H9 (cell line): ENCODE measurements around the gene BTN2A1. TPM values are rescaled to one million over a fixed set of nuclear protein-coding genes. Genes with fewer than 3 reads are reported as not detected.
A peak's percentile ranks its signal among the peaks of the same experiment; 100 is the strongest.

ENCODE experiments used
- DNase-seq: peaks from one replicate; pipeline ENCODE4 v3.0.0-alpha.2; 2017
- H2AFZ ChIP-seq: one replicate; pipeline ENCODE4 v1.6.1; 2013; ENCODE audit warnings: mild to moderate bottlenecking, low read length, control low read depth, moderate library complexity
- H2AK5ac ChIP-seq: 2 replicates; pipeline ENCODE4 v1.6.1; 2013; ENCODE audit warnings: low read length, control low read depth, mixed read lengths; ENCODE audit not compliant: insufficient read length
- H2BK120ac ChIP-seq: one replicate; pipeline ENCODE4 v1.6.1; 2013; ENCODE audit warnings: low read depth, mild to moderate bottlenecking, low read length, control low read depth, inconsistent platforms; ENCODE audit not compliant: poor library complexity, severe bottlenecking
- H2BK12ac ChIP-seq: 2 replicates; pipeline ENCODE4 v1.6.1; 2013; ENCODE audit warnings: low read length, control low read depth, mixed read lengths, low read depth; ENCODE audit not compliant: insufficient read length
- H2BK15ac ChIP-seq: 2 replicates; pipeline ENCODE4 v1.6.1; 2013; ENCODE audit warnings: low read depth, low read length, control low read depth
- H2BK20ac ChIP-seq: one replicate; pipeline ENCODE4 v1.6.1; 2013; ENCODE audit warnings: low read depth, mild to moderate bottlenecking, low read length, control low read depth, inconsistent platforms; ENCODE audit not compliant: poor library complexity, severe bottlenecking
- H2BK5ac ChIP-seq: 2 replicates; pipeline ENCODE4 v1.6.1; 2013; ENCODE audit warnings: low read length, control low read depth, mixed read lengths; ENCODE audit not compliant: insufficient read length
- H3K14ac ChIP-seq: 2 replicates; pipeline ENCODE4 v1.6.1; 2013; ENCODE audit warnings: low read length, control low read depth; ENCODE audit not compliant: insufficient read depth
- H3K18ac ChIP-seq: 2 replicates; pipeline ENCODE4 v1.6.1; 2013; ENCODE audit warnings: low read depth, mild to moderate bottlenecking, mixed read lengths, low read length, control low read depth; ENCODE audit not compliant: insufficient read length
- H3K23ac ChIP-seq: 2 replicates; pipeline ENCODE4 v1.6.1; 2013; ENCODE audit warnings: low read length, control low read depth, mixed read lengths, low read depth; ENCODE audit not compliant: insufficient read length
- H3K23me2 ChIP-seq: 2 replicates; pipeline ENCODE4 v1.6.1; 2013; ENCODE audit warnings: low read depth, mild to moderate bottlenecking, mixed read lengths, low read length, control low read depth; ENCODE audit not compliant: insufficient read length, poor library complexity, severe bottlenecking
- H3K27ac ChIP-seq: 2 replicates; pipeline ENCODE4 v1.5.1; 2013; ENCODE audit warnings: low read length, control low read depth, mixed read lengths, low read depth; ENCODE audit not compliant: insufficient read length
- H3K27me3 ChIP-seq: 2 replicates; pipeline ENCODE4 v1.6.1; 2013; ENCODE audit warnings: low read length, control low read depth, inconsistent platforms; ENCODE audit not compliant: insufficient read depth
- H3K4ac ChIP-seq: 2 replicates; pipeline ENCODE4 v1.6.1; 2013; ENCODE audit warnings: low read depth, mild to moderate bottlenecking, control low read depth, inconsistent platforms, low read length, moderate library complexity
- H3K4me1 ChIP-seq: 2 replicates; pipeline ENCODE4 v1.6.1; 2013; ENCODE audit warnings: low read length, control low read depth, inconsistent platforms; ENCODE audit not compliant: insufficient read depth
- H3K4me2 ChIP-seq: 2 replicates; pipeline ENCODE4 v1.6.1; 2013; ENCODE audit warnings: low read length, control low read depth, mixed read lengths; ENCODE audit not compliant: insufficient read length, insufficient read depth
- H3K56ac ChIP-seq: 2 replicates; pipeline ENCODE4 v1.6.1; 2013; ENCODE audit warnings: low read depth, mild to moderate bottlenecking, mixed read lengths, low read length, control low read depth; ENCODE audit not compliant: insufficient read length
- H3K79me1 ChIP-seq: 2 replicates; pipeline ENCODE4 v1.6.1; 2013; ENCODE audit warnings: low read depth, mild to moderate bottlenecking, moderate library complexity, low read length, control low read depth, inconsistent platforms; ENCODE audit not compliant: insufficient read depth, poor library complexity, severe bottlenecking
- H3K79me2 ChIP-seq: 2 replicates; pipeline ENCODE4 v1.6.1; 2013; ENCODE audit warnings: low read length, control low read depth, inconsistent platforms; ENCODE audit not compliant: insufficient read depth
- H3K9ac ChIP-seq: 2 replicates; pipeline ENCODE4 v1.6.1; 2013; ENCODE audit warnings: low read length, control low read depth, mixed read lengths; ENCODE audit not compliant: insufficient read length; ENCODE audit errors: extremely low read depth
- H3K9me3 ChIP-seq: one replicate; pipeline ENCODE4 v1.6.1; 2013; ENCODE audit warnings: low read depth, low read length, inconsistent platforms; ENCODE audit not compliant: control insufficient read depth
- H3T11ph ChIP-seq: one replicate; pipeline ENCODE4 v1.6.1; 2013; ENCODE audit warnings: mild to moderate bottlenecking, low read length, control low read depth, inconsistent platforms
- H4K20me1 ChIP-seq: one replicate; pipeline ENCODE4 v1.6.1; 2013; ENCODE audit not compliant: control insufficient read depth, insufficient read length, insufficient read depth
- H4K5ac ChIP-seq: 2 replicates; pipeline ENCODE4 v1.6.1; 2013; ENCODE audit warnings: low read depth, mild to moderate bottlenecking, mixed read lengths, low read length, control low read depth; ENCODE audit not compliant: insufficient read length
- H4K8ac ChIP-seq: replicated peaks from 2 replicates; pipeline ENCODE4 v1.6.1; 2013; ENCODE audit warnings: low read length, control low read depth, mixed read lengths, low read depth; ENCODE audit not compliant: insufficient read length
- H4K91ac ChIP-seq: 2 replicates; pipeline ENCODE4 v1.6.1; 2013; ENCODE audit warnings: low read depth, mild to moderate bottlenecking, moderate library complexity, mixed read lengths, low read length, control low read depth; ENCODE audit not compliant: insufficient read length
- H3K27ac Mint-ChIP-seq, 3 experiments: 2 replicates in 2 of 3; 3 replicates in 1 of 3; pipeline ENCODE4 v1.8.0; 2020 to 2021; ENCODE audit warnings: mixed read lengths in 3 of 3, mild to moderate bottlenecking in 1 of 3, moderate library complexity in 1 of 3
- H3K27me3 Mint-ChIP-seq: 2 replicates; pipeline ENCODE4 v1.8.0; 2021; ENCODE audit warnings: low read depth, mild to moderate bottlenecking, moderate library complexity, mixed read lengths
- H3K36me3 Mint-ChIP-seq, 3 experiments: 2 replicates in 2 of 3; 3 replicates in 1 of 3; pipeline ENCODE4 v1.8.0; 2020 to 2021; ENCODE audit warnings: low read depth in 3 of 3, mixed read lengths in 3 of 3; ENCODE audit not compliant: insufficient read depth in 1 of 3
- H3K4me1 Mint-ChIP-seq, 2 experiments: 2 replicates each; pipeline ENCODE4 v1.8.0; 2020; ENCODE audit warnings: mixed read lengths in 2 of 2
- H3K4me3 Mint-ChIP-seq, 2 experiments: 2 replicates in 1 of 2; 3 replicates in 1 of 2; pipeline ENCODE4 v1.8.0; 2020 to 2021; ENCODE audit warnings: mild to moderate bottlenecking in 2 of 2, mixed read lengths in 2 of 2, moderate library complexity in 1 of 2
- H3K9me3 Mint-ChIP-seq, 2 experiments: 2 replicates in 1 of 2; 3 replicates in 1 of 2; pipeline ENCODE4 v1.8.0; 2020; ENCODE audit warnings: mild to moderate bottlenecking in 2 of 2, mixed read lengths in 2 of 2, moderate library complexity in 1 of 2
- CTCF ChIP-seq: fragments of 200-600 bp; sonication (generic); conservative IDR thresholded peaks from 3 replicates; pipeline ENCODE4 v1.8.0; 2021; ENCODE audit warnings: antibody characterized with exemption, mild to moderate bottlenecking
- WGBS: extraction: QIAGEN DNeasy Blood & Tissue Kit; methylation state at CpG from one replicate; pipeline ENCODE4 v1.1.7; 2013; ENCODE audit warnings: missing lambda C conversion rate, low lambda C conversion rate, mixed read lengths; ENCODE audit not compliant: insufficient read length; ENCODE audit errors: extremely low coverage; 5-methylcytosine and 5-hydroxymethylcytosine counted together
- total RNA-seq: library from RNA; stranded (reverse); gene quantifications from 2 replicates; pipeline ENCODE4 v1.2.1, GENCODE V29; 2021

BTN2A1 gene
- total RNA-seq, 1 experiment from 2014 or later, result 18.4 TPM

GRCh38 chr6:26500102-26500501, 42.3 kb downstream of the BTN2A1 start, which contains the start of gene BTN1A1:
Gene BTN1A1 (plus strand): TSS chr6:26500303. CDS start chr6:26501287, 984 bp downstream.
- H4K5ac ChIP-seq, result no peak within 1 kb of the TSS
- H2BK15ac ChIP-seq, result no peak within 1 kb of the TSS
- H2BK5ac ChIP-seq, result no peak within 1 kb of the TSS
- peak; percentile 55 for DNase-seq
- Mint-ChIP-seq H3K4me3 (peak within 1 kb of the TSS; percentile 64 to 80), H3K27me3 (peaks cover 55% of the 10 kb centered on the region), H3K9me3 (no peaks in the 10 kb centered on the region; a peak in 2 of 5 replicates), H3K4me1 (peaks cover 21 to 24% of the 10 kb centered on the region in 2 experiments), H3K36me3 (no peaks in the 10 kb centered on the region), H3K27ac (no peak within 1 kb of the TSS; a peak in 1 of 7 replicates)
- H2BK120ac ChIP-seq, result no peak within 1 kb of the TSS
- no peak within 1 kb of the TSS for H2AFZ ChIP-seq
- peaks cover 2% of the 10 kb centered on the region; the same call in 1 of the 2 replicates for H3K4me1 ChIP-seq
- WGBS, result no CpG with 5 or more reads among the region's 2 CpGs
- no peak within 1 kb of the TSS for H2AK5ac ChIP-seq
- peaks cover 8% of the 10 kb centered on the region for H3K23me2 ChIP-seq
- no peak within 1 kb of the TSS for H2BK12ac ChIP-seq
- H3K4ac ChIP-seq, result no peak within 1 kb of the TSS
- peaks cover 20% of the 10 kb centered on the region for H3K27me3 ChIP-seq
- TF ChIP-seq CTCF, result 0 out of 3 replicates have a peak, but pooled peaks have one; percentile 13
- H3K56ac ChIP-seq, result no peak within 1 kb of the TSS
- H3K79me1 ChIP-seq, result no peaks in the 10 kb centered on the region
- no peak within 1 kb of the TSS for H3K27ac ChIP-seq
- no peak within 1 kb of the TSS for H4K91ac ChIP-seq
- H4K20me1 ChIP-seq, result no peaks in the 10 kb centered on the region
- no peak within 1 kb of the TSS for H4K8ac ChIP-seq
- no peak within 1 kb of the TSS for H3K18ac ChIP-seq
- H3T11ph ChIP-seq, result no peak within 1 kb of the TSS
- no peaks in the 10 kb centered on the region for H3K9me3 ChIP-seq
- no peak within 1 kb of the TSS for H2BK20ac ChIP-seq
- no peak within 1 kb of the TSS for H3K23ac ChIP-seq
- no peak within 1 kb of the TSS for H3K14ac ChIP-seq
- H3K9ac ChIP-seq, result no peak within 1 kb of the TSS
- peak within 1 kb of the TSS; percentile 59 for H3K4me2 ChIP-seq
- H3K79me2 ChIP-seq, result no peaks in the 10 kb centered on the region
